Measurements from ENCODE around the gene ZNF716.

Gene ZNF716

GRCh38 chr7:57424515-57425238, 25.3 kb upstream of the ZNF716 start:
- in situ Hi-C loops (cut with HindIII; ENCODE audit: low pct_ligation_motif_present, low sequenced_read_pairs): no loop called here
- H3K27me3 ChIP-seq (replicated peaks): no peaks in the 10 kb centered on the region
- H3K36me3 ChIP-seq (replicated peaks): no peaks in the 10 kb centered on the region
- no peak overlapping the region for H3K4me3 ChIP-seq (ENCODE audit: low read depth, low read length)
- TF ChIP-seq, protein P1, sequence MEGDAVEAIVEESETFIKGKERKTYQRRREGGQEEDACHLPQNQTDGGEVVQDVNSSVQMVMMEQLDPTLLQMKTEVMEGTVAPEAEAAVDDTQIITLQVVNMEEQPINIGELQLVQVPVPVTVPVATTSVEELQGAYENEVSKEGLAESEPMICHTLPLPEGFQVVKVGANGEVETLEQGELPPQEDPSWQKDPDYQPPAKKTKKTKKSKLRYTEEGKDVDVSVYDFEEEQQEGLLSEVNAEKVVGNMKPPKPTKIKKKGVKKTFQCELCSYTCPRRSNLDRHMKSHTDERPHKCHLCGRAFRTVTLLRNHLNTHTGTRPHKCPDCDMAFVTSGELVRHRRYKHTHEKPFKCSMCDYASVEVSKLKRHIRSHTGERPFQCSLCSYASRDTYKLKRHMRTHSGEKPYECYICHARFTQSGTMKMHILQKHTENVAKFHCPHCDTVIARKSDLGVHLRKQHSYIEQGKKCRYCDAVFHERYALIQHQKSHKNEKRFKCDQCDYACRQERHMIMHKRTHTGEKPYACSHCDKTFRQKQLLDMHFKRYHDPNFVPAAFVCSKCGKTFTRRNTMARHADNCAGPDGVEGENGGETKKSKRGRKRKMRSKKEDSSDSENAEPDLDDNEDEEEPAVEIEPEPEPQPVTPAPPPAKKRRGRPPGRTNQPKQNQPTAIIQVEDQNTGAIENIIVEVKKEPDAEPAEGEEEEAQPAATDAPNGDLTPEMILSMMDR (IDR thresholded peaks at IDR 0.05; ENCODE audit: low read depth, low read length, missing control alignments): no peak
- DNase-seq: no peak
- no peak overlapping the region for H3K27ac ChIP-seq

DNA sequence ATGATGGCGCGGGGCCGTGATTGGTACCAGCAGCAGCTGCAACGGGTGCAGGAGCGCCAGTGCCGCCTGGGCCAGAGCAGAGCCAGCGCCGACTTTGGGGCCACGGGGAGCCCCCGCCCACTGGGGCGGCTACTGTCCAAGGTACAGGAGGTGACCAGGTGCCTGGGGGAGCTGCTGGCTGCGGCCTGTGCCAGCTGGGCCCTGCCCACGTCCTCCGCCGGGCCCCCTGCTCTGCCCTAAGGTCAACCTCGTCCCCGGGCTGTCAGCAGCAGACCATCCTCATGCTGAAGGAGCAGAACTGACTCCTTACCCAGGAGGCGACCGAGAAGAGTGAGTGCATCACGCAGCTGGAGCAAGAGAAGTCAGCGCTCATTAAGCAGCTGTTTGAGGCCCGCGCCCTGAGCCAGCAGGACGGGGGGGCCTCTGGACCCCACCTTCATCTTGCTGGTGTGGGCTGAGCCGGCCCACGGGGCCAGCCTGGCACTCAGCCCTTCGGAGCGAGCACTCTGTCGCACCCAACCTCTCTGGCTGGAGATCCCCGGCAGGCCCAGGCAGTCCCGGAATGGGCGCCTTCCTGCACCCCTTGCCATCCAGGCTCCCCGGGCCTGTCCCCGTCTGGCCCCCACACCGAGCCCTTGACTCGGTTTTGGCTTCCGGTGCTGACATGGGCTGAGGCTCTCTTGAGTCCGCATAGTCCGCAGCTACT, 24.6 kb upstream of the ZNF716 start:
- H3K27me3 ChIP-seq (replicated peaks): no peaks in the 10 kb centered on the region
- H3K4me3 ChIP-seq (ENCODE audit: low read depth, low read length): no peak overlapping the region
- TF ChIP-seq, protein P1 (IDR thresholded peaks at IDR 0.05; ENCODE audit: low read depth, low read length, missing control alignments): no peak
- no peak overlapping the region for H3K27ac ChIP-seq
- H3K36me3 ChIP-seq (replicated peaks): no peaks in the 10 kb centered on the region
- DNase-seq: no peak
- in situ Hi-C loops (cut with HindIII; ENCODE audit: low pct_ligation_motif_present, low sequenced_read_pairs): no loop called here

DNA sequence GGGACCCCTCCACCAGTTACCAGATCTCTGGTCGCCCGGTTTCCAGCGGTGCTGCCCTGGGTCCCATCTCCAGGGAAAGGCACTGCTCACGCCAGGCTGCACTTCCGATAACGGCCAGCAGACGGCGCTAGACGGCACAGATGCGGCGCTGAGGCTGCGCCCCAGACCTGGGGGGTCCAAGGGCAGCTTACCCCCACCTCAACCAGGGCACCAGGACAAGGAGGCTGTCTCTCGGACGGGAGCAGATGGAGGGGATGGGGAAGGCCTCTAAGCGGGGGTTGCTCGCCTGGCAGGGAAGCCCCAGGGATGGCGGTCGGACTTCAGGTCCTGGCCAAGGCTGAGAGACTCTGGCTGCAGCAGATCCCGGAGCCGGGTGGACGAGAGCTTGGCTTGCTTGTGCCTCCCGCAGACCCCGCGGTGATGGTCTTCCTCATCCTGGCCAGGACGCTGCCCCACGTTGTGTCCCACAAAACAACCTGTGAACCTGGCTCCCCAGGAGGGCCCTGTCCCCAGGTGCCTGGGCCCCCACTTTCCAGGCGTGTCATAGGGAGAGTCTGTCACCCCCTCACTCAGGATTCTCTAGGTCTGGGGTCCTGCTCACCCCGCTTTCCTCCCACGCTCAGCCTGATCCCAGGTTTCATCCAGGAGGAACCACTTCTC, 23.9 kb upstream of the ZNF716 start:
- in situ Hi-C loops (cut with HindIII; ENCODE audit: low pct_ligation_motif_present, low sequenced_read_pairs): no loop called here
- TF ChIP-seq, protein P1 (IDR thresholded peaks at IDR 0.05; ENCODE audit: low read depth, low read length, missing control alignments): peak; percentile 36
- H3K36me3 ChIP-seq (replicated peaks): no peaks in the 10 kb centered on the region
- no peak overlapping the region for H3K4me3 ChIP-seq (ENCODE audit: low read depth, low read length)
- no peaks in the 10 kb centered on the region for H3K27me3 ChIP-seq (replicated peaks)
- DNase-seq: no peak
- no peak overlapping the region for H3K27ac ChIP-seq

- in situ Hi-C loops (cut with HindIII; ENCODE audit: low pct_ligation_motif_present, low sequenced_read_pairs): no loop called here
- Histone ChIP-seq H3K27ac (no peak overlapping the region), H3K4me3 (ENCODE audit: low read depth, low read length) (no peak overlapping the region), H3K36me3 (replicated peaks) (no peaks in the 10 kb centered on the region), H3K27me3 (replicated peaks) (no peaks in the 10 kb centered on the region)
- DNase-seq: no peak
- TF ChIP-seq, protein P1 (IDR thresholded peaks at IDR 0.05; ENCODE audit: low read depth, low read length, missing control alignments): no peak
These were observed 23.4 kb upstream of the ZNF716 start for GRCh38 chr7:57426629-57427003.

- in situ Hi-C loops (cut with HindIII; ENCODE audit: low pct_ligation_motif_present, low sequenced_read_pairs): no loop called here
- H3K27ac ChIP-seq: no peak overlapping the region
- H3K27me3 ChIP-seq (replicated peaks): no peaks in the 10 kb centered on the region
- H3K4me3 ChIP-seq (ENCODE audit: low read depth, low read length): no peak overlapping the region
- no peak for DNase-seq
- no peaks in the 10 kb centered on the region for H3K36me3 ChIP-seq (replicated peaks)
- TF ChIP-seq, protein P1 (IDR thresholded peaks at IDR 0.05; ENCODE audit: low read depth, low read length, missing control alignments): no peak
These were observed 22.8 kb upstream of the ZNF716 start for GRCh38 chr7:57427146-57427545.

All from brain microvascular endothelial cell (primary cell).